Stimulated activated CD4-positive, alpha-beta T cell treated with anti-CD3 and anti-CD28 coated beads, Interleukin-1b, Interleukin-23, amount 100 ng/mL, for 1 hour (primary cell): Measurements from ENCODE around the gene TOMM7.
"Not testable (repeated sequence)": the region's sequence is repeated elsewhere in the genome, so short reads cannot be mapped to it uniquely, and the experiment has no call there.

ENCODE experiments used
- DNase-seq, 2 donors: peaks; one replicate each; pipeline ENCODE4 v3.0.0-alpha.2; 2020; ENCODE audit warnings: low read depth in 2 of 2

TOMM7 gene

DNA sequence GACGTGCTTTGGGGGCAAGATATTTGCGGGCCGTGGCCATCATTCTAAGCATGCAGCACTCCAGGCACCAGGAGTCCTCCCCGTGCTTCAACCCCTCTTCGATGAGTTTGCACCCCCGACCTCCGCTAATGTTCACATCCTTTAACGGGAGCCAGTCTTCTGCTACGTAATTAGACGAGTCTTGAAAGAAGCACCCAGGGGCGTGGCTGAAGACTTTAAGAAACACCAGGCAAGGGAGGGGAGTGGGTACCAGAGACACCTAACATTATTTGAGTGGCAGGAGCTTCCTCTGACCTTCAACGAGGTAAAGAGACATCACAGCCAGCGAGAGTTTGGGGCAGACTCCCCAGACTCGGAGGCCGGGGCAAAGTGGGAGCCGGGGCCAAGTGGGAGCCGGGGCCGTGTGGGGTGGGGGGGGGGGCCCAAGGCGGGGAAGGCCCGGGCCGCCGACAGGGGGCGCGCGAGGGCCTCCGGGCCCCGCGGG is 31.1 kb upstream of the TOMM7 start:
- DNase-seq, result peak in 1 of 2 donors; percentile 48

DNA sequence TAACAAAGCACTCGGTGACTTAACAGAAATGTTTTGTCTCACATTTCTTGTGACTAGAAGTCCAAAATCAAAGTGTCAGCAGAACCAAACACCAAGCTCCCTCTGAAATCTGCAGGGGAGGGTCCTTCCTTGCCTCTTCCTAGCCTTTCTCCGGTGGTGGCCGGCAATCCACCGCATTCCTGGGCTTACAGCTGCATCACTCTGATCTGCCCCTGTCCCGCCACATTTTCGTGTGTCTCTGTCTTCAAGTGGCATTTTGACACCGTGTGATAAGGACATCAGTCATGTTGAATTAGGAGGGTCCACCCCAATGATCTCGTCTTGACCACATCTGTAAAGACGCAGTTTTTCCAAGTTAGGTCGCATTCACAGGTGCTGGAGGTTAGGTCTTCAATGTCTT is 30.5 kb upstream of the TOMM7 start:
- no peak for DNase-seq

DNA sequence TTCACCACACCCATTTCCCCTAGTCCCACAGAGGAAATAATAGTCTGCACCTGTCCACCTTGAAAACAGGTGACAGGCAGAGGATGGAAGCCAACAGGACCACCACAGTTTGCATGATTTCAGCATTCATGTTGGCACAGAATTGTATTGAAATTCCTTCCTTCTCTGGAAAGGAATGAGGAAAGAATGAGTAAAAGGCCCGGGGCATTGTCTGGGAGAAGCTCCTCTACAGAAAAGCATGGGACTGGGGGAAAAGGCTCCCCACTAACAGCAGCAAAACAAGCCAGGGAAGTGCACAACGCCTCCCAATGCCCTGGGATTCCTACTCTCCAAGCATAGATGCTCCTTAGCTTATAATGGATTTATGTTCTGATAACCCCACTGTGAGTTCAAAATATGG is 28.5 kb upstream of the TOMM7 start:
- no peak for DNase-seq

DNA sequence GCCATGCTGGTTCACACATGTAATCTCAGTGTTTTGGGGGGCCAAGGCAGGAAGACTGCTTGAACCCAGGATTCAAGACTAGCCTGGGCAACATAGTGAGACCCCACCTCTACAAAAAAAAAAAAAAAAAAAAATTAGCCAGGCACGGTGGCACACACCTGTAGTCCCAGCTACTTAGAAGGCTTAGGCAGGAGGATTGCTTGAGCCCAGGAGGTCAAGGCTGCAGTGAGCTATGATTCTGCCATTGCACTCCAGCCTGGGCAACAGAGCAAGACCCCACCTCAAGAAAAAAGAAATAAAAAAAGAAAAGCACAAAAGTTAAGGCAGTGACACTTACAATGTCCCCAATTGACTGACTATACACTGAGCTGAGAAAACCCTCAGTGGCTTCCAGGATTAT is 27.7 kb upstream of the TOMM7 start:
- not testable (repeated sequence) for DNase-seq

DNA sequence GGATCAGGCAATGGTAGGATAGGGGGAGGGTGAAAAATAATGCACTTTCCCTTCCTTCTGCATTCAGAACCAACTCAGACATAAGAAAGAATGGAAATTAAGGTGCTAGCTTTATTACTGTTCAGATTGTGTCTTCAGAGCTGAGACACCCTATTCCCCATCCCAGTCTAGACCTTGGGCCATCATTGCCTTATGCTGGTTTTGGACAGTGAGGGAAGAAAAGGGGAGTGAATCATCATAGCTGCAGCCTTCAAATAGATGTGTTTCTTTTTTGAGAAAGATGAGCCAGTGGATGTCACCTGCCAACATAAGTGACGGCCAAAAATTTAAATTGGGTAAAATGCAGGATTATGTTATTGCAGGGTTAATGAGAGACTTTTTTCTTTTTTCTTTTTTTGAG is 27.0 kb upstream of the TOMM7 start:
- DNase-seq, result no peak

DNA sequence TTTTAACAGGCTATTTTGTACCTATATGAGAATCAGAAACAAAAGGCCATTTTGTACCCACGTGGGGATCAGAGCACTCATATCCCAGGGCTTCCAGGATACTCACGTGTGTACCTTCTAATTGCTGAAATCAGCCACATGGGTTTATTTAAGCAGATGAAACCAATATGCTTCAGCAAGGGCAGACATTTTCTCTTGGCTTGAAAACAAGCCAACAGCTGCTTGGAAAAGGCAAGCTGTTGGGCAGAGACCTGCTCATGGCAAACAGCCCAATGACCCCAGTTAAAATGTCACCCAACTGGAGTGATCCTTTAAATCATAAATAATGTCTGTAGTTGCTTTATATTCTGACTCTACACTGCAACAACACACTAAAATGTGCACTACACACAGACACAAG is 26.5 kb upstream of the TOMM7 start:
- no peak for DNase-seq

DNA sequence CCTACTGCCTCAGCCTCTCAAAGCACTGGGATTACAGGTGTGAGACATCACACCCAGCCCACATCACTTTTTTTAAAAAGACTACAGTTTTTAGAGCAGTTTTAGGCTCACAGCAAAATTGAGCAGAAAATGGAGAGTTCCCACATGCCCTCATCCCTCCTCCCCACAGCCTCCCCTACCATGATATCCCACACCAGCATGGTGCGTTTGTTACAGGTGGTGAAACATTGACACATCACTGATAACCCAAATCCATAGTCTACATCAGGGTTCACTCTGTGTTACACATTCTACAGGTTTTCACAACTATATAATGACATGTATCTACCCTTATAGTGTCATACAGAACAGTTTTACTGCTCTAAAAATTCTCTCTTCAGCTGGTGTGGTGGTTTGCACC is 24.3 kb upstream of the TOMM7 start:
- DNase-seq, result no peak

DNA sequence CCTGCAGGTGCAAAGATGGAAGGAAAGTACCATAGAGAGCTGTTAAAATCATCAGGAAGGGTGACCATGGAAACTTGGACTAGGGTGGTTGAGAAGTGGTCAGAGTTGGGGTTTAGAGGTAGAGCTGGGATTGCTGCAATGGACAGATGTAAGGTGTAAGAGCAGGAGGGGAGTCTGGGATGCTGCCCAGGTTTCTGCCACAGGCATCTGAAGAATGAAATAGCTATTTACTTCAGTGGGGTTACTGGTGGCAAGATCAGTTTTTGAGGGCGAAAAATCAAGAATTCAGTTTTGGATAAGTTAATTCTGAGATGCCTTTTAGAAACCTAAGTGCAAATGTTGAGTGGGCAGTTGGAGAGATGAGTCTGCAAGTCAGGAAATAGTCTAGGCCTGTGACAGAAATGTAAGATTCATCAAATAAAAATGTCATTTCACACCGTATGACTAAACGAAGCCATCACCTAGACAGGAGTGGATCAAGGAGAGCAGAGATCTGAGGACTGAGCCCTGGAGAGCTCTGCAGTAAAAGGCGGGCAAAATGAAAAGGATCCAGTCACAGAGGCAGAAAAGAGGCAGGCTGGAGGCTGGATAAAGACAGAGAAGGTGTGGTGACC is 22.7 kb upstream of the TOMM7 start:
- DNase-seq, result no peak

DNA sequence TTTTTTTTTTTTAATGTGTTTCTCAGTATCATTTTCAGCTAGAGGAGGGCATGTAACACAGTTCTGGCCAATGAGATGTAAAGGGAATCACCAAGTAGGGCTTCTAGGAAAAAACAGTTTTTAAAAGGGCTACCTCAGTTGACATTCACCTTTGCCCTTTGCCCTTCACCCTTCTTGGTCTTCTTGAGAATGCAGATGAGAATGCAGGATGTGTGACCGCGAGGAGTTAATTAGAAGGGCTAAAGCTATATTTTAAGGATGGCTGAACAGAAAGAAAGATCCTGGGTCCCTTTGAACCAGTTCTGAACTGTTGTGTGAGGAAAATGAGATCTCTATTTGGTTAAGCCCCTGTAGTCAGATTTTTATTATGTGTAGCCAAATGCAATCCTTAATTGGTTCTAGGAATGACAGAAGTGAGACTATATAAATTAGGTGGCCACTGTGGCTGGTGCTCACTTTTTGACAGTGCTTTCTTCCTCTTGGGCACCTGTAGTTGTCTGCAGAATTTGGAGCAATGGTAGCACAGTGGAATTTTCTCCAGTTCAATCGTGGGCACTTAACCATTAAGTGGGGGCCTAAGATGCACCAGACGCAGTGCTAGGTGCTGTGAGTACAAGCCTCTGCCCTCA is 21.1 kb upstream of the TOMM7 start:
- no peak for DNase-seq

DNA sequence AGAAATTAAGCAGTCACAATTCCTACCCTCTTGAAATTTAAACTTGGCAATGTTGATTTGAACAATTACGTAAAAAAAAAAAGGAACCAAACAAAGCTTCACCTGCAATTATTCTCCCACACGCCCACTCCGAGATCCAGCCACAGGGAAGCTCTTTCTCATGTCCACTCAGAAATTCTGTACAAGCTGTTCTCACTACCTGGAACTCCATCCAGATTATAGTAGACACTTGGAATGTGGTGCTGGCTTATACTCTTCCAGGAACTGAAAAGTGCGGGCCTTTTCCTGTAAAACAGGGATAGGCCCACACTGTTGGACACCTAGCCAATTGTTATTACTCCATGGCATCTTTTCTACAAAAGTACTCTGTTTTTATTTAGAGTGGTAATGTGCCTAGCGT is 20.3 kb upstream of the TOMM7 start:
- DNase-seq, result no peak

DNA sequence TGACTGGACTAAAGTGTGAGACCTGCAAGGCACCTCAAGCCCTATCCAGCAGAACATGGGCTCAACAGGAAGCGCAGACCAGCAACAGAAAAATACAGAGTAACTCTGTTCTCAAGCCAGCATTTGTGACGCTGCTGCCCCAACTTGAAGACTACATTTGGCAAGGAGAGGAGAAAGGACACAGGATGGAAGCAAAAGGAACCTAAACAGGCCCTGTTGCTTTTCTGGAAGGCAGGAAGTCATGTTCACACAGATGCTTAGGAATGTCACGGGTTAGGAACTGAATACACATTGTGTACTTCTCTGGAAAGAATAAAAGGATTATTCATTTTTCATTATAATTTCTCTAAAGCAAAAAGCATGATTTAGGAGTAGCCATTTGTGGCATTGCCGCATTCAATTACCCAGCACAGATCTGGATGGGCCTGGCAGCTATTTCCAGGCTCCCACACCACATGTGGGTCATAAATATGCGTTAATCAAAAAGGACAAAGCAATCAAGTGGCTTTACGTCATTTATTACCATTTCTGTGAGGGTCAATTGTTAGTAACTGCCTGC is 19.8 kb upstream of the TOMM7 start:
- no peak for DNase-seq

DNA sequence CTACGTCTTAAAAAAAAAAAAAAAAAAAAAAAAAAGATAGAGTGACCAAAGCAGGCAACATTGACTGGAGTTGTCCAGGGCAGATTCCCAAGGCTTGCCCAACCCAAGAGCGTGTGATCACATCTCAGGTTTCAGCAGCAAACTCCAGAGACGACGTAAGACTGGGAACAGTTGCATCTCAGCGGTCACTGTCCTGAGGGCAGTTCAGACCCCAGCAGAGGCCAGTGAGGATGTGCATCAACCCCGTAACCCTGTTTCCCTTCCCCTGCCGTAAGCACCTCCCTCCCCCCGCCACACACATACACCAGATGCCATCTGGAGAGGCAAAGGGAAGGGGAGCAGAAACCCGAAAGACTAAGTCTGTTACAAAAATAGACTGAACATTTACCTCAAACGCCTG is 19.3 kb upstream of the TOMM7 start:
- no peak for DNase-seq

DNA sequence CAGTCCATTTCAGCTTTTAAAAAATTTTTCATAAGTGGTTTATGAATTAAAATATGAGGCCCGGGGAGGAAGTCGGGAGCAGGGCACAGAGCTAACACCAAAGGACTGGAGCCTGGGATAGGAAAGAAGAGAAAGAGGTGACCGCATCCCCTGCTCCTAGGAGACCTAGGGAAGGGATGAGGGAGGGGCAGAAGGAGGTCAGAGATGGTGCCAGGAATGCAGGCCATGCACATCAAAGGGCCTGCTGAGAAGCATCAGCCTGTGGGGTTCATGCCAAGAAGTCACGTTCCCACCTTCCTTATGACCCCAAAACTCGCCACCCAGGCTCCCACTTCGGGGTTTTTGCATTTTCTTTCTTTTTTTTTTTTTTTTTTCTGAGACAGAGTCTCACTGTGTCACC is 14.7 kb upstream of the TOMM7 start:
- DNase-seq, result no peak

DNA sequence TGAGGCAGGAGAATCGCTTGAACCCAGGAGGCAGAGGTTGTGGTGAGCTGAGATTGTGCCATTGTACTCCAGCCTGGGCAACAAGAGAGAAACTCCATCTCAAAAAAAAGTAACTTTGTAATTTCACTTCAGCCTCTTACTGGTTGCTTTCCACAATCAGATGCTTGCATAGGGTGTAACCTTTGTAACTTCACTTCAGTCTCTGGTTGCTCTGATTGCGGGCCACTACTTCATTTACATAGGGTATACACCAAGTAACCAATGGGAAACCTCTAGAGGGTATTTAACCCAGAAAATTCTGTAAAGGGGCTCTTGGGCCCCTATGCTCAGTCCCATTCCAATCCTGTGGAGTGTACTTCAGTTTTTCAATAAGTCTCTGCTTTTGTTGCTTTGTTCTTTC is 13.9 kb upstream of the TOMM7 start:
- not testable (repeated sequence) for DNase-seq

DNA sequence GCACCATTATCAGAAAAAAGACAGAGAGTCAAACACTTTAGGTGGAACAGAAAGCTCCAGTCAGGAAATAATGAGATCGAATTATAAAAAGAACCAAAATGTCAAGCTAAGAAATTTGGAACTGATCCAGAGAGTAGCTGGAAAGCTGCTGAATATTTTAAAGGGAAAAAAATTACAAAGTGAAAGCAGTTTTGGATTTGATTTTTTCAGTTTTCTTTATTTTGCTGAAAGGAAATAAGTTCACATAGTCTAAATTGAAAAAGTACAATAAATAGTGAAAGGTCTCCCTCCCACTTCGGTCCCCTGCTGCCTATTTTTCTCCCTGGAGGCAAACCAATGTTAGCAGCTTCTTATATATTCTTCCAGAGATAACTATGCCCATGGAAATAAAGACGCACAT is 11.3 kb upstream of the TOMM7 start:
- DNase-seq, result no peak

DNA sequence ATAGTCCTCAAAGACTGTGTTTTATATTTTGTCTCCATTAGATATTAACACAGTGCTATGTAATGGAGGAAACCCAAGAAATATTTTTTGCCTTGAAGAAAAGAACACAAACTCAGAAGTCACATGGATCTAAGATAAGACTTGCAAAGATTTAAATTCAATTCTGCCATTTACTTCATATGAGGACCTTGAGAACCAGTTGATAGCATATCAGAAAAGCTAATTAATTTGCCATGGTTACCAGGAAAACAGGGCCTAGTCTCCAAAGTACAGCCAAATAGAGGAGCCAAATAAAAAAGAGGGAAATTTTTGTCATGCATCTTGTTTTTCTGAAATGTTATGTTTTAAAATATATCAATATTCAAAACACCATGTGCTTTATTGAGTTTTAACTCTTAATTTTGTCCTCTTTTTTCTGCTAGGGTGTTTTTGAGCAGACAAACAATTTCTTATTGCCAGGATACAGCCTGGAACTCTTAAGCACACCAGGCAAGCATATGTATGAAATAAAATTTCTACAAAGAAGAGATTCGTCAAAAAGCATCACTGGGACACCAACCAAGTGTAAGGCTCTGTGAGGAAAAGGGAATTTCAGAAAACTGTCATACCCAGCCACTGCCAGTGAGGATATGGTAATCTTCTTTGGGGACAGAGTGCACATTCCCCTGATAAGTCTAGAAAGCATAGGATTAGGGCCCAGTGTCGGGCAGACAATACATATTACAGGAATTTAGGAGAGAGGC is 10.6 kb upstream of the TOMM7 start:
- no peak for DNase-seq

DNA sequence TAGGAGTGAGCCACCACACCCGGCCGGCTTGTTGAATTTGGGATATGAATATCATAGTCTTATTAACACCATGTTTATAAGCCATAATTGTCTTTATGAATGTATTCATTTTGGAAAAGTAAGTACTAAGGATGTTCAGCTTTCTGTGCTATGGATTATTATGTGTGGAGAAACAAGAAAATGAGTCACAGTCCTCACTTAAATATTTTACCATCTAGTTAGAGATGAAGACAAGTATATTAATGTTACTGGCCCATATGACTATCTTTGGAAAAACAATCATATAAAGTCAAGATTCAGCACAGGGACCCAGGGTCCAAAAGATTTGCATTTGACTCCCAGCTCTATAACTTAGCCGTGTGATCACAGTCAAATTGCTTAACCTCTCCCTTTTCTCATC is 9.8 kb upstream of the TOMM7 start:
- no peak for DNase-seq

DNA sequence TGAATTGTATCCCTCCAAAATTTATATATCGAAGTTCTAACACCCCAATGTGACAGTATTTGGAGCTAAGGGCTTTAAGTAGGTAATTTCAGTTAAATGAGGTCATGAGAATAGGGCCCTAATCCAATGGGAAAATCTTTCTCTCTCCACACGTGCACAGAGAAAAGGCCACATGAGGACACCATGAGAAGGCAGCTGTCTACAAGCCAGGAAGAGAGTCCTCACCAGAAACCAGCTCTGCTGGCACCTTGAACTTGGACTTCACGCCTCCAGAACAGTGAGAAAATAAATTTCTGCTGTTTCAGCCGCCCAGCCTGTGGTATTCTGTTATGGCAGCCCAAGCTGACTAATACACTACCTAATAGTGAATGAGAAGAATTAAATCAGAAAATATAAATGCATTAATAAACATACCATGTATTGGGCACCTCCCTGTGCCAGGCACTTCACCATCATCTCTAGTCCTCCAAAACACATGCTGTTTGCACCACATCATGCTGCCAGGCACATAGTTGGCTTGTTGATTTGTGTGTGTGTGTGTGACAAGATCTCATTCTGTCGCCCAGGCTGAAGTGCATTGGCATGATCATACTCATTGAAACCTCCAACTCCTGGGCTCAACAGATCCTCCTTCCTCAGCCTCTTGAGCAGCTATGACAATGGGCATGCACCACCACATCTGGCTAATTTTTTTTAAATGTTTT is 9.1 kb upstream of the TOMM7 start:
- no peak for DNase-seq

DNA sequence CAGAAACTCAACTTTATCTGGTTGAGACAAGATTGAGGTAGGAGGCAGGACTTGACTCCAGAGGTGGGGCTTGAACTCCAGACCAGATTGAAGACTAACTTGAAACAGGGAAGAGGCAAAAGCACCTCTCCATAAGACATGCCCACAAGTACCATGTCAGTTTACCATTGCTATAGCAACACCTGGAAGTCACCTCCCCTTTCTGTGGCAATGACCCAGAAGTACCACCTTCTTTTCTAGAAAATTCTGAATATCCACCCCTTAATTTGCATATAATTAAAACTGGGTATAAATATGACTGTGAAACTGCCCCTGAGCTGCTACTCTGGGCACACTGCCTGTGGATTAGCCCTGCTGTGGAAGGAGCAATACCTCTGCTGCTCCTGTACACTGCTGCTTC is 4.9 kb upstream of the TOMM7 start:
- DNase-seq, result no peak

DNA sequence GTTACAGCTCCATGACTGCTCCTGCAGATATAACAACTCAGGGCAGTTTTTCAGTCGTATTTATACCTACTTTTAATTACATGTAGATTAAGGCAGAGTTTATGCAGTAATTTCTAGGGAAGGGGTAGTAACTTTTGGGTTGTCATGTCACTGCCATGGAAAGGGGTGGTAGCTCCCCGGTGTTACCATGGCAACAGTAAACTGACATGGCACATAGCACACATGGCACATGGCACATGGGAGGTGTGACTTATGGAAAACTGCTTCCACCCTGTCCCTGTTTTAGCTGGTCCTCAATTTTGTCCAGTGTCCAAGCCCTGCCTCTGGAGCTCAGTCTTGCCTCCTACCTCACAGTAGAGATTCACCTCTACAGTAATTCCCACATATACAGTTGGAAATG is 3.9 kb upstream of the TOMM7 start:
- DNase-seq, result no peak

DNA sequence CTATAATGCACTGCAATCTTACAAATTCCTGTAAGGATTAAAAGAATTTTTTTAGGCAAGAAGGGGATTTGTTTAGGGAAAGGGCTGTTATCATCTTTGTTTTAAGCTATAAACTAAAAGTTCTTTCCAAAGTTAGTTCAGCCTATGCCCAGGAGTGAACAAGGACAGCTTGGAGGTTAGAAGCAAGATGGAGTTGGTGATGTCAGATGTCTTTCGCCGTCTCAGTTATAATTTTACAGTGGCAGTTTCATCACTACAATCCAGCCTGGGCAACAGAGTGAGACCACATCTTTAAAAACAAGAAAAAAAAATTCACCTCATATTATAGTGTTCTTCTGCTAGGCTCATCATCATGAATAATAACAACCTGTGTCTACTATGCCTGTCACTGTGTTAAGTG is 2.1 kb upstream of the TOMM7 start:
- DNase-seq, result no peak

DNA sequence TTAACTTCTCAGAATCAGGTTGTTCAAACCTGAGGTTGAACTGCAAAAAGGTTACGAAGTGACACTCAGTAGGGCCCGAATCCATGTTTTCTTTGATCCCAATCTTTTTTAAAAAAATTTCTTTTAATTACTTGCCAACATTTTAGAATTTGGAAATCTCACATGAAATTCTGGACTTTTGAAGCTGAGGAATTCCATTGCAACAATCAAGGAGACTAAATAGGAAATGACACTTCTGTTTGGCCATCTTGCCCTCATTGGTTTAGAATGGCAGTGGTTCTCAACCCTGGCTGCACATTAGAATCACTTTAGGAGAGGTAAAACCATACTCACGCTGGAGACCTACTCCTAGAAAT is 471 bp upstream of the TOMM7 start:
- DNase-seq, result no peak
